Stimulated activated CD4-positive, alpha-beta T cell treated with anti-CD3 and anti-CD28 coated beads, Interleukin-12 subunit alpha, Interleukin-12 subunit beta, amount 100 ng/mL, for 4 hours (primary cell): Measurements from ENCODE around the gene CD1D.
"Not testable (repeated sequence)": the region's sequence is repeated elsewhere in the genome, so short reads cannot be mapped to it uniquely, and the experiment has no call there.

Source experiments
- DNase-seq: peaks from one replicate; pipeline ENCODE4 v3.0.0-alpha.2; 2020

Gene CD1D

GRCh38 chr1:158180741-158181576, at the start of gene CD1D:
CD1D (plus strand) TSS chr1:158180895; CDS start chr1:158181102, 207 bp downstream.
- DNase-seq, result no peak

GRCh38 chr1:158131217-158131616, 49.5 kb upstream of the CD1D start:
- no peak for DNase-seq

DNA sequence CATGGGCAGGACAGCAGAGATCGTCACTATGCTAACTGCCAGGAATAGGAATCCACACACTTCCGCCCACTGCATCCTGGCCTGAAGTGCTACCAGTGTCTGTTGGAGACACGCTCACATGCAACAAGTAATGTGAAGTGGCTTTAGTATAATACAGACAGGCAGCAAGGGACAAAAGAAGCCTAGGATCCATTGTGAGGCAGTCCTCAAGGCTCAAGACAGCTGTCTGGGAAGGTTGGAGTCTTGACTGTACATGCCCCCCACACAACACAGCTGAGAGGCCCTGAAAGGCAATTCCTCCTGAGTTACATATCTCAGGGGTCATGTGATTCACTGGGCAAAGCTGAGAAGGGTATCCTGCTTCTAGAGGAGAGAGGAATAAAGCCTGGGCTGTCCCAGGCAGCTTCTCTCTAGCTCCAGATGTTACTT, 39.9 kb upstream of the CD1D start:
- no peak for DNase-seq

DNA sequence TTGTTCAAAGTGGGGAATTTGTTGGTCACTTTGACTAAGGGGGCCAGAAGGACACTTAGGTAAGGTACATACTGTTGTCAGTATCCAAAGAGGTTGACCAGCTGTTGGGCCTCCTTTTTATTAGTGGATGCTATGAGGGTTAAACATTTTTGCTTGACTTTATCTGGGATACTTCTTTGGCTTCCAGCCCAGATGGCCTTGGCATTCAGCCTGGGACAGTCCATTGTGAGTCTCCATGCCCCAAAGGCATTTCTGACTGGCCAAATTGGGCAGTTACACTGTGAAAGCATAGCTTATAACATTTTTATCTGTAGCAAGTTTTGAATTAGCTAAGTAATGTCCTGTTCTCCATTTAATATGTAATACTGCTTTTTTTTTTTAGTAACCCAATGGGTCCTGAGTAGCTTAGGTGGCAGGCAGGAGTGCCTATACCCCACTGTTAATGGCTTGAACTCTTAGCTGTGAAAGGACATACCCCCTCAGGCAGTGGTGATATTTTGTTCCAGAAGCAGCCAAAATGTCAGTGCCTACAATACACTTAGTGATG, 35.4 kb upstream of the CD1D start:
- no peak for DNase-seq

GRCh38 chr1:158146165-158146564, 34.5 kb upstream of the CD1D start:
- no peak for DNase-seq

DNA sequence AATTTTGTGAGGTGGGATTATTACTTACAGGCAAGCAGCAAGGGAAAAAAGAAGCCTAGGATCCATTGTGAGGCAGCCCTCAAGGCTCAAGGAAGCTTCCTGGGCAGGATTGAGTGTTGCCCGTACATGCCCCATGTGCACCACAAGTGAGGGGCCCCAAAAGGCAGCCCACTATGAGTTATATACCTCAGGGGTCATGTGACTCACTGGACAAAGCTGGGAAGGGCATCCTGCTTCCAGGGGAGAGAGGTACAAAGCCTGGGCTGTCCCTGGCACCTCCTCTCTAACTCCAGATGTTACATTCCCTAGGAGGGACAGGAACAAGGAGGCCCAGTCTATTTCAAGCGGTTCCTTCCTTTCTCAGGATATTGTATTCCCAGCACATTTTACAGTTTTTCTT, 34.0 kb upstream of the CD1D start:
- DNase-seq, result no peak

GRCh38 chr1:158147401-158147800, 33.3 kb upstream of the CD1D start:
- no peak for DNase-seq

- DNase-seq, result no peak
These were observed 32.8 kb upstream of the CD1D start for GRCh38 chr1:158147869-158148268.

DNA sequence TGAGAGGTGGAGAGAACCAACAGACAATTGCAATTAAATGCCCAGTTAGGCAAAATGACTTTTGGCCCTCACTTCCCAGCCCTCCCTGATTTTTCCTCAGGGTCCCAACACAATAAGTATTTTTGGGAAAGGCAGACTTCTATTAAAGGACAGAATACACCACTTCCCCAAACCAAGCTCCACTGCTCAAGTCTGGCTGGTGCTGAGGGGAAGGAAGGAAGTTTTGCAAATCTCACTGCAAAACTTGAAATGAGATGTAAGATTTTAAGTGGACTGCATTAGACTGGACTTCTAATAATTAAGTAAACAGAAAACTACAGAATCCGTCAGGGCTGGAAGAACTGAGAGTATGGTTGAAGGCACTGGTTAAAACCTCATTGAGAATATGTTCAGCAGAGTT, 32.2 kb upstream of the CD1D start:
- DNase-seq, result no peak

DNA sequence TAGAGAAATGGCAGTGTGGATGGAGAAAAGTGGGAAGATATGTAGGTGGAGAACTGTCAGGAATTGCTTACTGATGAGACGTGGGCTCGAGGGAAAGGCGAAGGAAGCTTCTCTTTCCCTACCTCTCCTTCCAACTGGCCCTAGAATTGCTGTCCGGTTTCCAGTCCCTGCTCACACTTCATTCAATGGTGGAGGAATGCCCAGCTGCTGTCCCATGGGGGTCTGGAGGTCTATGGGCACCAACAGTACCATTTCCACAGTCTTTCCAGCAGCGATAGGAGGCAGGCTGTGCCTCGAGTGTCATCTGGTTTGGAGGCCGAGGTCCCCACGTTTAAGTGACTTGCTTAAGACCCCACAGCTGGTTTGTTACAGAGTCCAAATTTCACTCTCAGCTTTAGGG, 31.5 kb upstream of the CD1D start:
- no peak for DNase-seq

DNA sequence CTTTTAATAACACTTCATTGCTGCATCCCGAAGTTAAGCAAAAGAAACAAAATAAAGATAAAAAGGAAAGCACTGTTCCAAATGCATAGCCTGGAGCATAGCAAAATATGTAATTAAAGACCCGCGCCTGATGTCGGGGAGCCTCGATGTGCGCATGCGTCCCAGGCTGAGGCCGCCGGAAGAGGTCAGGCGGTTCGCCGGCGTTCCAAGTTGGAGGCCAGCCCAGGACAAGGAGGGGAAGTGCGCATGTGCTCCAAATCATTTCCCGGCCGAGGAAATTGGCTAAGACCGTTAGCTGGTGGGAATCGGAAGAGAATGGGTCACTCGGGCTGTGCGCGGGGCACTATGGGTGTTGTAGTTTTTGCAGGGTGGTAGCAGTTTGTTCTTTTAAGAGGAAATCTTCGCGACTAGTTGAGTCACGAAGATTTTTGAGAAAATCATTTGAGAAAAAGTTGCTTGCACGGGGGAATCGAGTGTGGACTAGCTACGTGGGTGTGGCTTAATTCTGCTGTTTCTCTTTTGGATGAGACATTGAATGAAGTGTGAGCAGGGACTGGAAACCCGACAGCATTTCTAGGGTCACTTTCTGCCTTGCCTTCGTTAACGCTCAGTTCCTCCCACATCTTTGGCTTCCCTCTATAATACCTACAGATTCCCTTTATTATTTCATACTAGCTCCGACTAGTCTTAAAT, 31.0 kb upstream of the CD1D start:
- peak; percentile 71 for DNase-seq

DNA sequence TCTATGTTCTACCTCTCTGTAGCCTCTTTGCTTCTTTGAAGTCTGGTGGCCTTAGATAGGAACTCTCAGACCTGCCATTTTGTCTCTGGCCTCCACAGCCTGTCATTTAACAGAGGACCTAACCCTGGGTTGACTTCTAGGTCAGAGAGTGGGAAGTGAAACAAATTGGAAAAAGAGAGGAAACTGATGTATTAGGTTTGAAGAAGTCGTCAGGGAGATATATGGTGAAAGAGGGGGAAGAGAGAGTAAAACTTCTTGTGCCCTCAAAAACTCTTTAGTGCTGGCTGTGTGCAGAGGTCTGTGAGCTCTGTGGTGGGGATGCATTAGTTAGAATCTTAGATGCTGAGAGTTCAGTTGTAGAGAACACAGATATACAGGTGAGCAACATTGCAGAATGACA, 30.2 kb upstream of the CD1D start:
- no peak for DNase-seq

DNA sequence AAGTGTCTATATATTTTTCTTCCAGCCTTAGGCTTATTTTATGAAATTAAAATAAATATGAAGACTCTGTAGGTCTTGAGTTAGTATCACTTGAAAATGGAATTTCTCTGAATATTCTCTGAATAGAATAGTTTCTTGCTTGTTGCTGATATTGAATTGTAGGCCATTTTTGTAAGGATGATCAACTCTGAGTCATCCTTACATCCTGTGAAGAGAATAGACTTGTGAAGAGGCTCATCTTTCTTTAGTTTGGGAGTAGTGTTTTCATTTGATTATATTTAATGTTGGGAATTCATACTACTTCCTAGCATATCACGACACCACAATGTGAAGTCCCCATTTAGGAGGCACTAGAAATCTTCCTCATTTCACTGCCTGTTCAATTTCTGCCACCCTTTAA, 27.5 kb upstream of the CD1D start:
- no peak for DNase-seq

DNA sequence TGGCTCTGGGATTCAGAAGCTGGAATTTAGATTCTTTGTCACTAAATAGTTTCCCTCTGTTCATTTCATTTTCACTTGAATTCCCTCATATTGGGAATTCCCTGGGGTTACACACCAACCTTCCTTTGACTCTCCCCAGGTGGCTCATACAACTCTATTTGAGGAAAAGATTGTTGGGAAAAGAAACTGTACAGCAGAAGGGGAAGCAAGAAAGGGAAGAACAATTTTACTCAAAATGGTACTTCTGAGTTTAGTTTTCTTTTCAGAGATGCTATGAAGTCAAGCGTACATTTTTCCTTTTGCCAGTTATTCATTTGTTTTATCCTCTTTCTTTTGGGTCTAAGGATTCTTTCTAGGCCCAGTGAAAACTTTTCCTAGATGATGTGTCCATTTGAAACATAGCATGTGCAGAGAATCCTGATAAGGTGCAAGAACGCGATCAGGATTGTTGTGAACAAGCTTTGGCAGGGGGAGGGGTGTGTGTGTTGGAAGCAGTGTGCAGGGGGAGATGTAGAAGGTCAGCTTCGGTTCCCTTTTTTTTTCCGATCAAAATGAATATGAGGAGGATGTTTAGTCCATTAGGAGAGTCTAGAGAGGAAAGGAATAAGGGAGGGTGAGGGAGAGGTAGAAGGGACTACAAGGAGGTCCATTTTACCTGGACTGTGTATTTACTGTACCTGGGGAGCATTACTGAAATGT, 26.8 kb upstream of the CD1D start:
- no peak for DNase-seq

- no peak for DNase-seq
These were observed 26.2 kb upstream of the CD1D start for GRCh38 chr1:158154501-158154900.

DNA sequence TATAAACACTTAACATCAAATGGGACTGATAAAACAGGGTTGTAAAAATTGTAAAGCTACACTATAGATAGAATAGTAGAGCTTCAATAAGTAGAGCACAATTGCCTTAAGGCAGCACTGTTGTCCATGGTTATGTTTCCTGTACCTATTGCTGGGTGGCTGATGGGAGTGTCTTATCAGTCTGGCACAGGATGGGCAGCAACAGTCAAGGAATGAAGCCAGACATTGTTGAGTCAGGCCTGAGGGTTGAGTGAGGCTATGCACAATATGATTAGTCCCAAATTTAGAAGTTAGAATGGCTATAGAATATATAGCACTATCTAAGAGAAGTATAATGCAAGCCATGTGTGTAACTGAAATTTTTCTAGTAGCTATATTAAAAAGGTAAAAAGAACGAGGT, 25.0 kb upstream of the CD1D start:
- no peak for DNase-seq

GRCh38 chr1:158159597-158159996, 21.1 kb upstream of the CD1D start:
- DNase-seq, result no peak

GRCh38 chr1:158161446-158161845, 19.2 kb upstream of the CD1D start:
- no peak for DNase-seq

GRCh38 chr1:158163000-158163947, 17.4 kb upstream of the CD1D start:
- DNase-seq, result no peak

DNA sequence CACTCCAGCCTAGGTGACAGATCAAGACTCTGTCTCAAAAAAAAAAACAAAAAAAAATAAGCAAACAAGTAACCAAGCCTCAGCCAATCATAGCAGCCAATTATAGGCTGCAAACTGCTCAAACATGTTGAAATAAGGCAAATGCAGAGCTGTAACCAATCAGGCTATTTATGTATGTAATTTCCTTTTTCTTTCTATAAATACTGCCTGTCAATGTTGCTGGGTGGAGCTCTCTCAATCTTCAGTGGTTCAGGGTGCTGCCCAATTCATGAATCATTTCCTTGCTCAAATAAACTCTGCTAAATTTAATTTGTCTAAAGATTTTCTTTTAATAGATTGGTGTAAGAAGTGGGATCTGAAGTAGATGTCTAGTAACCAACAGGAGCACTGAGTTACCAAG, 11.6 kb upstream of the CD1D start:
- DNase-seq, result no peak

GRCh38 chr1:158175915-158176314, 4.8 kb upstream of the CD1D start:
- DNase-seq, result not testable (repeated sequence)

- DNase-seq, result no peak
These were observed 4.3 kb upstream of the CD1D start for GRCh38 chr1:158176399-158176798.
